HepG2 (cell line): ENCODE data around the gene PLBD2. TPM values are rescaled to one million over a fixed set of nuclear protein-coding genes. Genes with fewer than 3 reads are reported as not detected.
A peak's percentile ranks its signal among the peaks of the same experiment; 100 is the strongest.

Experiments used
- AGO2 ChIP-seq: fragments of 200-400 bp; formaldehyde crosslinking; optimal IDR thresholded peaks from 2 replicates; pipeline ENCODE3; 2017; ENCODE audit warnings: mild to moderate bottlenecking, low read depth, low read length, moderate library complexity
- KIAA2018 ChIP-seq: sonication (generic); formaldehyde crosslinking; IDR thresholded peaks from 2 replicates; pipeline ENCODE4 v1.5.0; 2020; ENCODE audit warnings: mild to moderate bottlenecking, missing genetic modification reagents, borderline replicate concordance
- MTERF4 ChIP-seq: sonication (generic); formaldehyde crosslinking; IDR thresholded peaks from 2 replicates; pipeline ENCODE4 v1.8.0; 2023; ENCODE audit warnings: mild to moderate bottlenecking, missing genetic modification reagents
- SSRP1 ChIP-seq: IDR thresholded peaks from 2 replicates; pipeline ENCODE4 v1.6.1; 2016; ENCODE audit warnings: control low read depth
- ZNF256 ChIP-seq: sonication (generic); formaldehyde crosslinking; conservative IDR thresholded peaks from 2 replicates; pipeline ENCODE4 v1.4.0; 2020; ENCODE audit warnings: missing genetic modification reagents
- polyA plus RNA-seq, 8 experiments: library from polyadenylated mRNA; depleted of rRNA in 3 of 8; stranded (reverse) in 7 of 8; unstranded in 1 of 8; fragments of >200 nt; fragmentation: Illumina TruSeq in 4 of 8; extraction: Trizol in 4 of 8; gene quantifications; 2 replicates each; pipeline versions ENCODE4 v1.2.1 to v1.2.3, GENCODE V29; 2011 to 2016; ENCODE audit warnings: low read depth in 4 of 8, missing spikeins in 1 of 8, mixed read lengths in 1 of 8; ENCODE audit not compliant: insufficient read depth in 1 of 8
- total RNA-seq, 5 experiments: library from RNA; depleted of rRNA; stranded (reverse); fragments of >200 nt; fragmentation: Illumina TruSeq; extraction: Trizol; gene quantifications; 2 replicates each; pipeline ENCODE4 v1.2.3, GENCODE V29; 2016; ENCODE audit warnings: low read depth in 1 of 5
- TF ChIP-seq, protein P1 (sequence below): sonication (generic); formaldehyde crosslinking; IDR thresholded peaks from 2 replicates; pipeline ENCODE4 v1.5.0; 2020; ENCODE audit warnings: missing genetic modification reagents, mild to moderate bottlenecking, borderline replicate concordance
- TF ChIP-seq, protein P2 (sequence below): IDR thresholded peaks from 2 replicates; pipeline ENCODE4 v1.6.1; 2016
- TF ChIP-seq, protein P3 (sequence below): sonication (generic); formaldehyde crosslinking; IDR thresholded peaks from 2 replicates; pipeline ENCODE4 v1.4.0; 2020; ENCODE audit warnings: mild to moderate bottlenecking, missing genetic modification reagents

Gene PLBD2
- total and polyA plus RNA-seq, 2 of the 13 experiments (the other 11 are each of a cell fraction or from before 2014, with no cell fraction given): 6.7 to 8.5 TPM

- no peak for TF ChIP-seq KIAA2018 (CRISPR knock-in tag)
- no peak for TF ChIP-seq MTERF4 (CRISPR knock-in tag)
- TF ChIP-seq, protein P1, sequence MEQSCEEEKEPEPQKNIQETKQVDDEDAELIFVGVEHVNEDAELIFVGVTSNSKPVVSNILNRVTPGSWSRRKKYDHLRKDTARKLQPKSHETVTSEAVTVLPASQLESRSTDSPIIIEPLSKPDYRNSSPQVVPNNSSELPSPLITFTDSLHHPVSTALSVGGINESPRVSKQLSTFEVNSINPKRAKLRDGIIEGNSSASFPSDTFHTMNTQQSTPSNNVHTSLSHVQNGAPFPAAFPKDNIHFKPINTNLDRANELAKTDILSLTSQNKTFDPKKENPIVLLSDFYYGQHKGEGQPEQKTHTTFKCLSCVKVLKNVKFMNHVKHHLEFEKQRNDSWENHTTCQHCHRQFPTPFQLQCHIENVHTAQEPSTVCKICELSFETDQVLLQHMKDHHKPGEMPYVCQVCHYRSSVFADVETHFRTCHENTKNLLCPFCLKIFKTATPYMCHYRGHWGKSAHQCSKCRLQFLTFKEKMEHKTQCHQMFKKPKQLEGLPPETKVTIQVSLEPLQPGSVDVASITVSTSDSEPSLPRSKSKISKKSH: peak; percentile 52; the same call in 1 of the 2 replicates
- no peak for TF ChIP-seq ZNF256 (CRISPR knock-in tag)
- TF ChIP-seq, protein P2, sequence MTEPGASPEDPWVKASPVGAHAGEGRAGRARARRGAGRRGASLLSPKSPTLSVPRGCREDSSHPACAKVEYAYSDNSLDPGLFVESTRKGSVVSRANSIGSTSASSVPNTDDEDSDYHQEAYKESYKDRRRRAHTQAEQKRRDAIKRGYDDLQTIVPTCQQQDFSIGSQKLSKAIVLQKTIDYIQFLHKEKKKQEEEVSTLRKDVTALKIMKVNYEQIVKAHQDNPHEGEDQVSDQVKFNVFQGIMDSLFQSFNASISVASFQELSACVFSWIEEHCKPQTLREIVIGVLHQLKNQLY (CRISPR knock-in tag): no peak
- TF ChIP-seq SSRP1 (CRISPR knock-in tag): no peak
- no peak for TF ChIP-seq AGO2
- TF ChIP-seq, protein P3, sequence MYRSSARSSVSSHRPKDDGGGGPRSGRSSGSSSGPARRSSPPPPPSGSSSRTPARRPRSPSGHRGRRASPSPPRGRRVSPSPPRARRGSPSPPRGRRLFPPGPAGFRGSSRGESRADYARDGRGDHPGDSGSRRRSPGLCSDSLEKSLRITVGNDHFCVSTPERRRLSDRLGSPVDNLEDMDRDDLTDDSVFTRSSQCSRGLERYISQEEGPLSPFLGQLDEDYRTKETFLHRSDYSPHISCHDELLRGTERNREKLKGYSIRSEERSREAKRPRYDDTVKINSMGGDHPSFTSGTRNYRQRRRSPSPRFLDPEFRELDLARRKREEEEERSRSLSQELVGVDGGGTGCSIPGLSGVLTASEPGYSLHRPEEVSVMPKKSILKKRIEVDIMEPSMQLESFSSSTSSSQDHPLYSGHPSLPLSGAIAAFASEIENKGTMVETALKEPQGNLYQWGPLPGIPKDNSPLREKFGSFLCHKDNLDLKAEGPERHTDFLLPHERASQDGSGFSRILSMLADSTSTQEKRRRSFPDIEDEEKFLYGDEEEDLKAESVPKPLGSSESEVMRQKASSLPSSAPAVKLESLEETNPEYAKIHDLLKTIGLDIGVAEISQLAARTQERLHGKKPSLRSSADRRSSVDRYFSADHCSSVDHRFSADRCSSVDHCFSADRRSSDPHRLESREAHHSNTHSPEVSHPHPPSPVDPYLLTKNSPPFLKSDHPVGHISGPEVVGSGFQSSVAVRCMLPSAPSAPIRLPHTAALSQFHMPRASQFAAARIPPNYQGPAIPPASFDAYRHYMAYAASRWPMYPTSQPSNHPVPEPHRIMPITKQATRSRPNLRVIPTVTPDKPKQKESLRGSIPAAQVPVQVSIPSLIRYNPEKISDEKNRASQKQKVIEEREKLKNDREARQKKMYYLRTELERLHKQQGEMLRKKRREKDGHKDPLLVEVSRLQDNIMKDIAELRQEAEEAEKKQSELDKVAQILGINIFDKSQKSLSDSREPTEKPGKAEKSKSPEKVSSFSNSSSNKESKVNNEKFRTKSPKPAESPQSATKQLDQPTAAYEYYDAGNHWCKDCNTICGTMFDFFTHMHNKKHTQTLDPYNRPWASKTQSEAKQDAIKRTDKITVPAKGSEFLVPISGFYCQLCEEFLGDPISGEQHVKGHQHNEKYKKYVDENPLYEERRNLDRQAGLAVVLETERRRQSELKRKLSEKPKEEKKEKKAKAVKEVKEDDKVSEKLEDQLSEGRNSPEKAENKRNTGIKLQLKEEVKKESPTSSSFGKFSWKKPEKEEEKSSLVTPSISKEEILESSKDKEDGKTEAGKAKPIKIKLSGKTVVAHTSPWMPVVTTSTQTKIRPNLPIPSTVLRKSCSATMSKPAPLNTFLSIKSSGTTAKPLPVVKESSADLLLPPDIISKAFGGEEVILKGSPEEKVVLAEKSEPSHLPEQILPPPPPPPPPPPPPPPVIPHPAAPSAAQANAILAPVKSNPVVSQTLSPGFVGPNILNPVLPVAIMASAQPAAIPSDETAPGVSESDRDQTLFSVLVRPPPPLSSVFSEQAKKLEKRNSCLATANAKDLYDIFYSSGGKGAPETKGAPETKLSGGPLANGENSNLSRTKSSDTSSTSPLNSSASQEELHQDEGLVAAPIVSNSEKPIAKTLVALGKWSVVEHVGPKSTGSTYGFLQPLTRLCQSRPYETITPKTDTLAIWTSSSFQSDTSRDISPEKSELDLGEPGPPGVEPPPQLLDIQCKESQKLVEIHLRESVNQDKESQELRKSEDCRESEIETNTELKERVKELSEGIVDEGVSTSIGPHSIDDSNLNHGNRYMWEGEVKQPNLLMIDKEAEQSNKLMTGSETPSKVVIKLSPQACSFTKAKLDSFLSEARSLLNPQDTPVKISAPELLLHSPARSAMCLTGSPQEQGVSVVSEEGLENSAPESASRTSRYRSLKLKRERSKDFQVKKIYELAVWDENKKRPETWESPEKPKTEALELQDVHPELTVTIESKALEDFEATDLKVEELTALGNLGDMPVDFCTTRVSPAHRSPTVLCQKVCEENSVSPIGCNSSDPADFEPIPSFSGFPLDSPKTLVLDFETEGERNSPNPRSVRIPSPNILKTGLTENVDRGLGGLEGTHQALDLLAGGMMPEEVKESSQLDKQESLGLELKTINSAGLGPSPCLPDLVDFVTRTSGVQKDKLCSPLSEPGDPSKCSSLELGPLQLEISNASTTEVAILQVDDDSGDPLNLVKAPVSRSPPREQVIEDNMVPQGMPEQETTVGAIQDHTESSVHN (CRISPR knock-in tag): no peak
These were observed 23.4 kb upstream of the PLBD2 start, which contains the start of gene SLC8B1 (continued) for GRCh38 chr12:113334786-113335539.
